A549 treated with GW870086 at 1 μM for 4 hours (cell line): Measurements from ENCODE around the gene RELL2. TPM values are rescaled to one million over a fixed set of nuclear protein-coding genes. Genes with fewer than 3 reads are reported as not detected.

Source experiments
- total RNA-seq: library from RNA; stranded (reverse); fragments of 200-300 nt; extraction: Qiagen RNA extraction; gene quantifications from 5 replicates; pipeline ENCODE4 v1.2.3, GENCODE V29; 2022; ENCODE audit warnings: low read depth

Gene RELL2
- total RNA-seq: 3.9 to 5.5 TPM (median 4.5 TPM) in 5 replicates

GRCh38 chr5:141636413-141637122 is at the start of gene RELL2, which contains the start of gene HDAC3:
RELL2 (plus strand) TSS chr5:141636997; CDS start chr5:141638226, 1,229 bp downstream.
HDAC3 (minus strand) TSS chr5:141636849; CDS start chr5:141636790, 59 bp downstream.

GRCh38 chr5:141618804-141619554 is 17.8 kb upstream of the RELL2 start, which contains the start of gene DIAPH1:
DIAPH1 (minus strand) TSS chr5:141619000; CDS start chr5:141618914, 86 bp downstream.

GRCh38 chr5:141650851-141651727 is 14.3 kb downstream of the RELL2 start, which contains the start of gene FCHSD1:
FCHSD1 (minus strand) TSS chr5:141651418; CDS start chr5:141651368, 50 bp downstream.

GRCh38 chr5:141681695-141682641 is 45.2 kb downstream of the RELL2 start, which contains the start of gene ARAP3:
ARAP3 (minus strand) TSS chr5:141682230; CDS start chr5:141680486, 1,744 bp downstream.

Other genes with a start within 250 kb of the RELL2 start
- 0.74 to 1.00 TPM (median 0.79 TPM) in 5 replicates for gene PCDHGB4, start 249.3 kb upstream of the RELL2 start, total RNA-seq
- 0.02 to 0.13 TPM (median 0.07 TPM) in 3 of 5 replicates, not detected in the others for gene PCDHGA8, start 244.4 kb upstream of the RELL2 start, total RNA-seq
- gene PCDHGB5, start 239.1 kb upstream of the RELL2 start, total RNA-seq: 1.9 to 2.7 TPM (median 2.3 TPM) in 5 replicates
- gene PCDHGA9, start 234.2 kb upstream of the RELL2 start, total RNA-seq: 0.05 to 0.10 TPM (median 0.07 TPM) in 4 of 5 replicates, not detected in the other
- gene PCDHGB6, start 229.0 kb upstream of the RELL2 start, total RNA-seq: 0.07 to 0.16 TPM (median 0.12 TPM) in 5 replicates
- gene PCDHGA10, start 224.0 kb upstream of the RELL2 start, total RNA-seq: 0.02 TPM in 1 of 5 replicates, not detected in the others
- gene PCDHGB7, start 219.3 kb upstream of the RELL2 start, total RNA-seq: 0.03 to 0.06 TPM in 2 of 5 replicates, not detected in the others
- 0.03 to 0.07 TPM in 2 of 5 replicates, not detected in the others for gene PCDHGA11, start 215.9 kb upstream of the RELL2 start, total RNA-seq
- not detected in 5 replicates for gene PCDHGA12, start 206.5 kb upstream of the RELL2 start, total RNA-seq
- gene PCDHGC3, start 161.0 kb upstream of the RELL2 start, total RNA-seq: 5.4 to 6.5 TPM (median 5.8 TPM) in 5 replicates
- not detected in 5 replicates for gene PCDHGC4, start 152.0 kb upstream of the RELL2 start, total RNA-seq
- 0.05 to 0.06 TPM in 2 of 5 replicates, not detected in the others for gene PCDHGC5, start 147.9 kb upstream of the RELL2 start, total RNA-seq
- gene DIAPH1, start 18.0 kb upstream of the RELL2 start, total RNA-seq: 90.1 to 106 TPM (median 102 TPM) in 5 replicates
- gene HDAC3, start 148 bp upstream of the RELL2 start, total RNA-seq: 43.3 to 53.6 TPM (median 48.3 TPM) in 5 replicates
- 5.1 to 12.0 TPM (median 10.8 TPM) in 5 replicates for gene FCHSD1, start 14.4 kb downstream of the RELL2 start, total RNA-seq
- 3.3 to 4.8 TPM (median 4.2 TPM) in 5 replicates for gene ARAP3, start 45.2 kb downstream of the RELL2 start, total RNA-seq
- 2.9 to 6.0 TPM (median 5.7 TPM) in 5 replicates for gene PCDH1, start 241.4 kb downstream of the RELL2 start, total RNA-seq